HG02938 (cell line): ENCODE data around the gene STK33.

Experiments
- ATAC-seq: cut with Tn5 transposase; IDR thresholded peaks from one replicate; pipeline ENCODE4 v1.9.1; 2021; ENCODE audit warnings: mild to moderate bottlenecking, moderate library complexity; ENCODE audit not compliant: unreplicated experiment

STK33 gene

DNA sequence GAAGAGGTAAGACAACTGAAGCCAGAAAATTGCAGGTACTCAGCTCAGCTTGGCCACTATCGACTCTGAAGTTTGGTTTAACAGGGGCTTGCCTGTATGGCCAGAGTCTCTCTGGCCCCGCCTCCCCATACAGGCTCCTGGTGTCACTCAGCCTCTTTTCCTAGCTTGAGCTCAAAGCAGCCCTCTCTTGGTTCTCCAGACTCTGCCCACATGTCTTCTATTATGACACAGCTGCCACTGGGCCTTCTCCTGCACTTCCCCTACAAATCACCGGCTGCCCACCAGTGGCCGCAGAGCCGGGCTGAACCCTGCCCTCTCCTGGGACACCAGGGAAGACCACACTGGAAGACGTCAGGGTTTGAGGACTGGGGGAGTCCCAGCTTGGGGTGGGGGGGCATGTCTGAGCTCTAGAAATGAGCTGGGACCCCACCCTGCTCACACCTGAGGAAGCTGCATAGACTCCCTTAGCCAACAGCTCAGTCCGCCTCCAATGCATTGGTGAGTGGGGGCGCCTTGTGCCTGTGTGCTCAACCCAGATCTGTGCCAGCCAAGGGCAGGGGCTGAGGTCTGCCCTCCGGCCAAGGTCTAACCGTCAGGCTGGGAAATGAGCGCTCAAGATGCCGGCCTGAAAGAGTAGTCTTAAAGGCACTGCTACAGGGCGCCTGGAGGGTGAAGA is 236.0 kb downstream of the STK33 start:
- no peak for ATAC-seq

DNA sequence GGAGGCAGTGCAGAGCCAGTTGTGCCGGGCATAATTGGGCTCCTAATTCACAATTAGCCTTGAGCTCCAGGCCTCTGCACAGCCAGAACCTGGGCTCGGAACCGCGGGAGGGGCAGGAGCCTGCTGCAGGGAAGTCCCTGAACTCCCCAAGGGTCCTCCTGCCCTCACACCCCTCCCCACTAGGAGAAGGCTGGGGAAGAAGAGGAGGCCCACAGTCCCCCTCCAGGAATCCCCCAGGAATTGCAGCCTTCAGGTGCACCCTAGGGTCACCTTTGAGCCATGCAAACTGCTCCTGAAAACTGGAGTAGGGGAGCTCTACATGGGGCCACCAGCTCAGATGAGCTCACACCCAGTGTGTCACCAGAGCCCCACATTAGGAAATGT is 236.5 kb downstream of the STK33 start:
- no peak for ATAC-seq

DNA sequence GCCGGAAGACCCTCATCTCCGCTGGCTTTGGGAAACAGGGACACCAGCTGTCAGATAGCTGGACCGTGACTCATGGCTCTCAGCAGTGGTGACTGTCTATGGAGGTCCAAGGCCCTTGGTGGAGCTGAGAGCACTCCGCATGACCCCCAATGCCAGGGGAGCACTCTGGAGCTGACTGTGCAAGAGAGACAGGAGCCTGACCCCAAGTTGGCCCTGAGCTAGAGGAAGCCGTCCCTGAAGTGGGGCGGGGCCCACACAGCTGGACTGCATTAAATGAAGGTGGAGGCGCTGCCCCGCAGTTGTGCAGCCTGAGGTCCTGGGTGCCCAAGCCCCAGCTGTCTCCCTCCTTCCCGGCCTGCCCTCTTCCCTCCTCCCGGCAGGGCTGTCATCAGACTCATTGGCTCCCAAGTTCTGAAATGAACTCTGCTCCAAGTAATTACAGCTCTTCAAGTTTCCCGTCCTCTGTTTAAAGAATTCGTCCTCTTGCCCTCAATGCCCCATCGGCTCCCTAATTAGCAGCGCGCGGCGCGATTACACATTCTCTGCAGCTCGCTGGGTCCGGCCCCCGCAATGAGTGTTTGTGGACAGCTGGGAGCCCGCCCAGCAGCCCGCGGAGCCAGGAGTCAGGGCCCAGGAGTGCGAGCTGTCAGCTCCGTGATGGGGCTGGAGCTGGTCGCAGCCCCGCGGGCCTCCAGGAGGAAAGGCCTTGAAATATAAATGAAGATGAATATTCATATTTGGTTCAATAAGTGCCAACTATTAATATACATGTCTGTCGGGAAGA is 237.1 kb downstream of the STK33 start:
- no peak for ATAC-seq

DNA sequence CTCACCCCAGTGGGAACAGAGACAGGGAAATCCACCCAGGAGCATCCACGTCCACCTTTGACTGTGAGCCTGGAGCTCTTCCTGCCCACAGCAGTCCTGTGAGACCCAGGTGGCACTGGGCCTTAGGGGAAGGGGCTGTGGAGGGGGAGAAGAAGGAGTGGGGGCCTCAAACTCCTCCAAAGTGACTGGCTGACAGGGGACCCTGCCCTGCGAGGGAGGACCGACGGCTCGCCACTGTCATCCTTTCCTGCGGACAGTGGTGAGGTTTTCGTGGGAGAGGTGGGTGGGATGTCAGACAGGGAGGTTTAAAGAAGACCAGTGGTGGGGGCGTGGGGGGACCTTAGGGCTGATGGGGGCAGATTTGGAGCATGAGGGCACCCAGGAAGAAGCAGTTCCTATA is 237.8 kb downstream of the STK33 start:
- no peak for ATAC-seq

DNA sequence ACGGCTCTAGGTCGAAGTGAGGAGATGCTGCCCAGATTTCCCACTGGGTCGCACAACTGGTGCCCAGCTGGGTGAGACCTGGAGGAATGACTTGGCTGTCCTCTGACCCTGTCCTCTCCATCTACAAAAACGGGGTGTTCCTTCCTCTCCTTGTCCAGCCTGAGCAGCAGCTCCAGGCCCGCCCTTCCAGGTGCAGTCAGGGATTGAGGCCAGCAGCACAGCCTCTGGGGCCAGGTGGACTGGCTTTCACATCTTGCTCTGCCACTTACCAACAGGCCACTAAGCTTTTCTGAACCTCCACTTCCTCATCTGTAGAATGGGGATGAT is 238.6 kb downstream of the STK33 start:
- ATAC-seq, result no peak

DNA sequence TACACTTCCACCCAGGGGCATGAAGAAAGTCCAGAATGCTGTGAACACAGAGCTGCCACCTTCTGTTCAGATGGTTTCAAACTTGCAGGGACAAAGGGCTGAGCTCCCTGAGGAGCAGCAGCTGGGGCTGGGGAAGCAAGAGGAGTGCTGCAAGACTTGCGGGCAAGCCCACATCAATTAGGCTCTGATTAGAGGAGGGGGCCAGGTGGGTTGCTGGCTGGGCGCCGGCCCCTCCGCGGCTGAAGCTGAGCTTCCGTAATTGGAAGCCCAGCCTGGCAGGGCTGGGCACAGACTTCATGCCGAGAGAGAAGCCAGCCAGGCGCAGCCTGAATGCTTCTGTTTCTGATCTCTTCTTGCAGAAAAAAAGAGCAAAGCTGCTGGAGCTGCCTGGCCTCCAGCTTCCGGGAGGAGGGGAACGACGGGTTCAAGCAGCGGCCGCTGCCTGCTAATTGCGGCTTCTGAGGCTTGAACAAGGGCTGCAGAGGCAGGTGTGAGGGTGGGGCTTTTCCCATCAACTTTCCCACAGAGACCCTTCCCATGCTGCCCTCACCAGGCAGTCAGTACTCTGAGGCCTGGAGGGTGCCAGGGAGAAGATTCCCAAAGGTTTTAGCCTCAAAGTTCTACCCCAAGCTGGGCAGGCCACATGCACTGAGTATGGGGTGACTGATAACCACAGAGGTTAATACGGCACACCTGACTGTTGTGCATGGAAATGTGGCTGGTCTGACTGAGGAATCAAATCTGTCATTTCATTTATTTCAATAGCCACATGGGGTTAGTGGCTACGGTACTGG is 239.2 kb downstream of the STK33 start:
- ATAC-seq, result no peak

DNA sequence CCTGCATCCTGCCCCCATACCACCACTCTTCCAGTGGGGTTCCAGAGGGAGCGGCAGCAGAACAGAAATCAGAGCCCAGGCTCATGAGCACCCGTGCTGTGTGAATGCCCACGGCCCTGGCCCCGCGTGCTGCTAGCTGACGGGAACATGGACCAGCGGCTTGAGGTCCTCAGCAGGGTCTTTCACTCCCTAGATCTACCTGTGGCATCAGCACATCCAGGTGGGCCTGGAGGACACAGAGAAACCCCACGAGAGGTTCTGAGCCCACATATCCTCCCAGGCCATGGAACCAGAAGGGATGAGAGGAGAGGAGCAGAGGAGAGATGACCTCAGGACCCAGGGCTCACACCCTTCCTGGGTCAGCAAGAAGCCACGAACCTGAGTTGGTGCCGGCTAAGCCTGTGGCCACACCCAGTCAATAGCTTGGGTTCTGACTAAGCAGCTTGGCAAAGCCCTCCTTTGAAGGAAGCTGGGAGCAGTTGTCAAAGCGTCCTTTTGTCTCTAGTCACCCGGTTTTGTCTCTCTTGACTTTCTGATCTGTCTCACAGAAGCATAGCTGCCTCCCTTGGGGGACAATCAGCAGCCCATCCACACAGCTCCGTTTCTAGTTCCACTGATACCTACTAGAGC is 241.0 kb downstream of the STK33 start:
- no peak for ATAC-seq

DNA sequence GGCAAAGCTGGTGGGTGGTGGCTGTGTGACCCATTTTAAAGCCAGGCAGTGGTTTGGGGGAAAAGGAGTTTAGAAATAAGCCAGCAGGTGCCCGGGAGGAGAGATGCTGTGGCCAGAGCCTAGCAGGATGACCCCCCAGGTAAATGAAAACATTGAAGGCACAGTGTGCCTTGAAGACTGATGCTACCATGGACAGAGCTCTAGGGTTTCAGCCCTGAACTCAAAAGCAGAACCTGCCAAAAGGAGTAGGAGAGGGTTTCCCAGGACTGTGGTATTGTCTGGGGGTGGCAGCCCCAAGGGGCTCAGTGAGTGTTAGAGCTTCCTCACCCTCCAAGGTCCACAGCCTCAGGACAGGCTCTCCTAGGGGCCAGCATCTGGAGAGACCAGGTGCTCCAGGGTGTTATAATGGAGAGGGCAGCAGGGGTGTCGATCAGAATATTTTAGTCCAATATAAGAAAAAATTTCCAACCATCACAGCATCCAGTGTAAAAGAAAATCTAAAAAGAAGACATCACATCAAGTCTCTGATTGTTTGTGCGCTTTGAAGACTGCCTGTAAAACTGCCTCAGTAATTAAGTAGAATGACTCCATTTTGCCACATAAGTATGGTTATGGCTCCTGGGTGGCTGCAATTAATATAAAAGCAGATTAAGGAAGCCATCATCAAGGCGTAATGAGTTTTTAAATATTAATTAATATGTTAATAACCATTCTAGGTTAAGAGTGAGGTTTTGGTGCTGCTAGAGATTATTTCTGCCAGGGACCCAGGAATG is 241.7 kb downstream of the STK33 start:
- ATAC-seq, result no peak

DNA sequence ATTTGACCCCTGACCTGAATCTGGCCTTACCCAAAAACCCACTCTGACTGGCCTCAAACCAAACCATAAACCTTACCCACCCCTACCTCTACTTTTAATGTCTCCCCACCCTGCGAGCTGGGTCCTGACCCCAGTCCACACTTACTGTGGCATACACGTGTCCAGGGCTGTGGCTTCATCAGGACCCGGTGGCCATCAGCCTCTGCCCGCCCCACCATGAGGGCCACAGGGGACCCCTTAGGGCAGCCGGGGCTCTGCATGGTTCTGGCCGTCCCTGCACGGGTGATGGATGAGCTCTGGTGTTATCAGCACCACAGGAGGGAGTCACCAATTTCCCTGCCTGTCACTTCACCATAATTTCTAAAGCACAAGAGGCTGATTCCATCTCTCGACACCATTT is 242.8 kb downstream of the STK33 start:
- ATAC-seq, result no peak

DNA sequence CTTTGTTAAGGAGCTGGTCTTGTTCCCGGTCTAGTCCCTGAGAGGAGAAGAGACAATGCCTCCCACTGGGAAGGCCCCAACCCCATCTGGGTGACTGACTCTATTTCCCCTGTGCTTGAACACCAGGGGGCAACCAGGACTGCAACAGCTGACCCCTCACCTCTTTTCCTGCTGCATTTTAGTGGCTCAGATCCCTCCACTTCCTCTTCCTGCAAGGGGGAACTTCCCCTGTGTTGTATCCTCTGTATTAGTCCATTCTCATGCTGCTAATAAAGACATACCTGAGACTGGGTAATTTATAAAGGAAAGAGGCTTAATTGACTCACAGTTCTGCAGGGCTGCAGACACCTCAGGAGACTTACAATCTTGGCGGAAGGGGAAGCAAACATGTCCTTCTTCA is 246.1 kb downstream of the STK33 start:
- ATAC-seq, result no peak

DNA sequence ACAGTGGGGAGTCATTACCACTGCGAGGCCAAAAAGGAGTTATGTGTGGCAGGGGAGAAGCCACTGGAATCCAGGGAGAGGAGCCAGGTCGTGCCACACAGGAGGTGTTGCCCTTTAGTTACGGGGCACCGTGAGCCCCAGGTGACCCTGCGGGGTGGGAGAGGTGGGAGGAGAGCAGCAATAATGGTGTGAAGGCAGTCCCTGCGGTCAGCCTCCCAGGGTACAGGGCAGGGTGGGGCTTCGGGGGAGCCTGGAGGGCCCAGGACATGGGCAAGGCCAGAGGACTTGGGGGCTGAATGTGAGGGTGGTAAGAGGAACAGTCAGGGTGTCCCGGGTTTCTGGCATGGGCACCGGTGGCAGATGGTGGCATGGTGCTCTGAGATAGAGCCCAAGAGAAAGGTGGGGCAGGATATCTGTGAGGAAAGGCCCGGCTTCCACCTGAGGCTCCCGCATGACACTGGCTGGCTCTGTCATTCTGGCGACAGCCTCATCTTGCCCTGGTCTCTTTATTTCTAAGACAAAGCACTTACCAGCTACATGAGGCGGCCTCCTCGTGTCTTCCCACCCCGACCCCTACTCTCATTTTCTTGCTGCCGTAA is 247.8 kb downstream of the STK33 start:
- no peak for ATAC-seq

DNA sequence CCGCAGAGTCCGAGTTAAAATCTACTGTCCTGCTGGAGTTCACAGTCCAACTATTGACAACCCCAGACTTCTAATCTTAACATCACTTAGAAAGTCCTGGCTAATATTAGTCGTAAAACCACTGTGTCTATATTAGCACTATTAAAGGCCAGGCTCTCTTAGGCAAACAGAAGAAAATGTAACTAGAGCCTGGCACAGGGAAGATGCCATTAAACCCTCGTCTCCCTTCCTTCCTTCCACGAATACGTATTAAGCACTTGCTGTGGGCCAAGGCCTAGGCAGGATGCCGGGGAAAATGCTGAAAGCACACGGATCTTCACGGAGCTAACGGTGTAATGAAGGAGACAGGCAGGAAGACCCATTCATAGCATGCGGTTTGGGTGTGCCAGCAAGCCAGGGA is 248.8 kb downstream of the STK33 start:
- no peak for ATAC-seq

DNA sequence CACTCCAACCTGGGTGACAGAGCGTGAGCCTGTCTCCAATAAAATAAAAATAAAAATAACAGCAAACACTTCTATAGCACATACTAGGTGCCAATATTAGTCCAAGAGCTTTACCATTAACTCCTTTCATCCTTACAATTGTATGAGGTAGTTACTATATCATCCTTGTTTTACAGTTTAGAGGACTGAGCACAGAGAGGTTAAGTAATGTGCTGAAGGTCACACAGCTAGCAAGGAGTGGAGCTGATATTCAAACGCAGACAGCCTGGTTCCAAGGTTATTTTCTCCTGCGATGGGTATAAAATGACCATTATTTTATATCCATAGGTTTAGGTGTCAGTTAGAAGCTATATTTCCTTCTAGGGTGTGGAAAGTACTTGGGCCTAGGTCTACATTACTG is 249.7 kb downstream of the STK33 start:
- ATAC-seq, result no peak

DNA sequence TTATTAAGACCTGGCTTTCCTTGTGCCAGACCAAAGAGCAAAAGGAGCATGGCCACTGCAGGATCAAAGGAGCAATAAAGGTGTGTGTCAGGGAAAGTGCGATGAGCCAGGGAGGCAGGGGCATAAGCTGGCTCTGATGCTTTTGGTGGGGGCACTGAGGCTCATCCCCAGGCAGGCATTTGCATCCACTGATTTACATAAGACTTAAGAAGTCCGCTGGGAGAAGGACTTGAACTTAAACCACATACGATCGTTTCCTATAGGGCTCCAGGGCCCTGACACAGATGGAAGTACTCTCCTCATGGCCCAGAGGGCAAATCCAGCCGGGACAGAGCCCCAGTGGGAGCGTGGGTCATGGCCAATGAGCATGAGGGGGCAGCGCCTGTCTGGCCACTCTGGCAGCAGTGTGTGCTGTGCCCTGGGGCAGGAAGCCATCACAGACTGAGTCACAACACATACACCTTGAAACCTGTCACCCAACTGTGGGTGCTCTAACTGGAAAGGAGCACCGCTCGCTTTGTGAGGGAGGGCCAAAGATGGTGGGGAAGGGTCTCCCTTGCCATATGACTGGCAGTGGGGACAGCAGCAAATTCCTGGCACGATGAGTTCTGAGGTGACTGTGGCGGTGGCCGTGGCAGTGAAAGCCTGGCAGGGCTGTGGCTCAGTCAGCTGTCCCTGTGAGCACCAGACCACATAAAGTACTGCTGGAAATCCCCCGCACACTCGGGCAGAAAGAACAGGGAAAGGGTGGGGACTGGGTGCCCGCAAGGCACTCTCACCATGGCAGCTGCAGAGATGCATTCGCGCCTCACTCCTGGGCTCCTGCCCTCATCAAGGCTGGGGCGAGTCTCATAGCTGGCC is 251.0 kb downstream of the STK33 start:
- peak; percentile 80 for ATAC-seq

DNA sequence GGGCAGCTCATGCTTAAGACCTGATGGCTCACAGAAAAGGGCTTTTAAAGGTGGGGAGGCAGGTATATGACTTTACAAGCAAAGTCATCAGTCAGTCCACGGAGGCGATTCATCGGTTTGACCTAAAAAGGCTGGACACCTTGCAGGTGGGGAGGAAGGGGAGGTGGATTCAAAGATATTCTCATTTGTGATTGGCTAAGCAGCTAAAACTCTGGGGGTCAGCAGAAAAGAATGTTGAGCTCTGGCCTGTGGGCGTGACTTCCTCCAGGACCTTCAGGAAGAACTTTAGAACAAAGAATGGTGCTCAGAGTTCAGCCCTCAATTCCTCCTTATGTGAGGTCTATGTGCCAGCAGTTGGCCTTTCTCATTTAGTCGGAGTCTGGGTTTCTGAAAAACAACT is 252.0 kb downstream of the STK33 start:
- ATAC-seq, result no peak
